ENCODE results near the gene TTLL8. TPM values are rescaled to one million over a fixed set of nuclear protein-coding genes. Genes with fewer than 3 reads are reported as not detected.
A peak's percentile ranks its signal among the peaks of the same experiment; 100 is the strongest.

TTLL8 gene
- not detected in 2 replicates for total RNA-seq (ENCODE audit: low replicate concordance)

- no peak for TF ChIP-seq CTCF (IDR thresholded peaks at IDR 0.05; ENCODE audit: insufficient read depth, low read length)
- H3K4me3 ChIP-seq (ENCODE audit: low read depth, low read length): no peak within 1 kb of the TSS
- no peak for DNase-seq (ENCODE audit: low read depth)
Observed at GRCh38 chr22:50058061-50058905, at the start of gene TTLL8. TSS of gene TTLL8 (minus strand) at chr22:50058298.

- TF ChIP-seq CTCF (IDR thresholded peaks at IDR 0.05; ENCODE audit: insufficient read depth, low read length): no peak
- no peak for DNase-seq (ENCODE audit: low read depth)
- H3K4me3 ChIP-seq (ENCODE audit: low read depth, low read length): no peak overlapping the region
Observed at GRCh38 chr22:50107529-50107928, 49.4 kb upstream of the TTLL8 start.

GRCh38 chr22:50105208-50106100, 47.4 kb upstream of the TTLL8 start:
- TF ChIP-seq CTCF (IDR thresholded peaks at IDR 0.05; ENCODE audit: insufficient read depth, low read length): no peak
- peak; percentile 48 for DNase-seq (ENCODE audit: low read depth)
- H3K4me3 ChIP-seq (ENCODE audit: low read depth, low read length): no peak overlapping the region

GRCh38 chr22:50104141-50104544, 46.0 kb upstream of the TTLL8 start:
- no peak for TF ChIP-seq CTCF (IDR thresholded peaks at IDR 0.05; ENCODE audit: insufficient read depth, low read length)
- DNase-seq (ENCODE audit: low read depth): no peak
- no peak overlapping the region for H3K4me3 ChIP-seq (ENCODE audit: low read depth, low read length)

GRCh38 chr22:50102946-50103345, 44.8 kb upstream of the TTLL8 start:
- no peak for DNase-seq (ENCODE audit: low read depth)
- no peak overlapping the region for H3K4me3 ChIP-seq (ENCODE audit: low read depth, low read length)
- no peak for TF ChIP-seq CTCF (IDR thresholded peaks at IDR 0.05; ENCODE audit: insufficient read depth, low read length)

GRCh38 chr22:50101870-50102565, 43.9 kb upstream of the TTLL8 start:
- no peak for DNase-seq (ENCODE audit: low read depth)
- TF ChIP-seq CTCF (IDR thresholded peaks at IDR 0.05; ENCODE audit: insufficient read depth, low read length): no peak
- H3K4me3 ChIP-seq (ENCODE audit: low read depth, low read length): no peak overlapping the region

All from fibroblast of the aortic adventitia (primary cell).